Renal cortex interstitium (tissue), 11 donors: ENCODE measurements around the gene NDRG3. TPM values are rescaled to one million over a fixed set of nuclear protein-coding genes. Genes with fewer than 3 reads are reported as not detected.

Experiments used
- DNase-seq, 11 donors: peaks; one replicate each; pipeline ENCODE4 v3.0.0-alpha.2; 2013; ENCODE audit warnings: low read depth in 9 of 11, low spot score in 4 of 11; ENCODE audit errors: extremely low read depth in 1 of 11
- polyA plus RNA-seq, 3 donors: library from polyadenylated mRNA; unstranded; fragments of 120-200 nt; gene quantifications; one replicate each; pipeline ENCODE4 v1.2.1, GENCODE V29; 2013; ENCODE audit not compliant: insufficient read length in 3 of 3

The NDRG3 gene
- polyA plus RNA-seq, 3 donors: 30.9 to 34.9 (median 31.5) TPM

DNA sequence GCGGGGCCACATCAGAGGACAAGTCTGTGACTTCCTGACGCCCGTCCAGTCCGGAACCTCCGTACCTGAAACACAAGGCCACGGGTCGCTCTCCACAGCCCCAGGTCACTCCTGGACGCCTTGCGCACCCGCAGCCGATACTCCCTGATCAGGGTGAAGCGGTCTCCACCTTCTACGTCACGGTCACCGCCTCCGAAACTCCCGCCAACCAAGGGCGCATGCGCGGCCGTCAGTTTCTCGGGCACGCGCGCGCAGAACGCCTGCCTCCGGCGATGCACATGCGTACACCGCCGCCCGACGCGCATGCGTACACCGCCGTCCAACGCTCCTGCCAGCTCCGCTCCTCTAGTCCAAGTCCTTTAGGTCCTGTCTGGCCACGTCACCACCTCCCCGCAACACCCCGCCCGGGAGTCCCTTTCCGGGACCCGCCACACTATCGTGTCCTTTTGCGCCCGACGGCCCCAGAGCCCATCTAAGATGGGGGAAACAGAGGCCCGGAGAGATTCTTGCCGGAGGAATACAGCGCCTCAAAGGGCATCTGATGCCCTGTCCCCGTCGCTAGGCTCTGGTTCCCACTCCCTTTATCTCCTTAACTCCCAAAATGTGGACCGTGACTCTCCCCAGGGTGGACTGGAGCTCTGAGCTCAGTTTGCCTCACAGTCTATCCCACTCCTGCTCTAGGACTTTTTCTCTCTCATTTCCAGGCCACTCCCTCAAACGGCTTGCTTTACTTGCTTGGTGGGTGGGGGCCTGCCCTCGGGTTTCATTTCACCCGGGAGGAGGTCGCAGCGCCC, 27.9 kb upstream of the NDRG3 start, which contains the start of gene DSN1:
Gene DSN1 (minus strand): TSS at position 167 of the 794 bp plus-strand sequence. CDS start 2,305 bp downstream, outside the sequence.
- peak; percentile 89 to 98 (median 95) for DNase-seq

DNA sequence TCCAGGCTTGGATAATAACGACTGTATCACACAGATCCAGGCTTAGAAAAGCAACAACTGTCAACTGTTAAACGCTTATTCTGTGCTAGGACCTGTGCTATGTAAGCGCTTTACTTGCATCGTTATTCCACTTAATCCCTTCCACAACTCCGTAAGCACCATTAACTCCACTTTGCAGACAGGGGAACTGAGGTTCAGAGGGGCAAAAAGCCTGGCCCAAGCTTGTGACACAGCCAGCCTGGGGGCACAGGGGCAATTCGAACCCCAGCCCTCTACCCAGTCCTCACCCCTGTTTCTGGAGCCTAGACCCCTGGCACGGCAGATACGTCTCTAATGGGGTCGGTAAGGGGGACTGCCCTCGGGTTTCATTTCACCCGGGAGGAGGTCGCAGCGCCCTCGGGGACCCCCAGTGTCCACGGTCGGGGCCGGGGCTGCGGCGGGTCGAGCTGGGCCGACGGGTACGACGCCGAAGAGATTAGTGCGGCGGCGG, 27.3 kb upstream of the NDRG3 start:
- DNase-seq: peak in 1 of 11 donors; percentile 2

DNA sequence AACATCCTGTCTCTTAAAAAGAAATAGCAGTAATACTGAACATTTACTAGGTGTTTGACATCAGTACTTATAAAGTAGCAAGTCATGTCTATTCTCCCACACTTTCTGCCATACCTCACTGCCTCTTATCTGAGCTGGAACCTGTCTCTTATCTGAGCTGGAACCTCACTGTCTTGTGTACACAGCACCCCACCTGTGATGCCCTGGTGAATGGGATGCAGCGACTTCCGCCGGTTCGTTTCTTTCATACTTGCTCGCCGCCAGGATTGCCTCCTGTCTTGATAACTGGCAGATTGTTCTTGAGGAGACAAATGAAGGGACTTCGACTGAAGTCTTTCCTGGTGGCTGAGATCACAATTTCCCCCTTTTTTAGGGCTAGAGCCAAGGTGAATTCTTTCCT, 24.8 kb upstream of the NDRG3 start:
- DNase-seq: no peak

DNA sequence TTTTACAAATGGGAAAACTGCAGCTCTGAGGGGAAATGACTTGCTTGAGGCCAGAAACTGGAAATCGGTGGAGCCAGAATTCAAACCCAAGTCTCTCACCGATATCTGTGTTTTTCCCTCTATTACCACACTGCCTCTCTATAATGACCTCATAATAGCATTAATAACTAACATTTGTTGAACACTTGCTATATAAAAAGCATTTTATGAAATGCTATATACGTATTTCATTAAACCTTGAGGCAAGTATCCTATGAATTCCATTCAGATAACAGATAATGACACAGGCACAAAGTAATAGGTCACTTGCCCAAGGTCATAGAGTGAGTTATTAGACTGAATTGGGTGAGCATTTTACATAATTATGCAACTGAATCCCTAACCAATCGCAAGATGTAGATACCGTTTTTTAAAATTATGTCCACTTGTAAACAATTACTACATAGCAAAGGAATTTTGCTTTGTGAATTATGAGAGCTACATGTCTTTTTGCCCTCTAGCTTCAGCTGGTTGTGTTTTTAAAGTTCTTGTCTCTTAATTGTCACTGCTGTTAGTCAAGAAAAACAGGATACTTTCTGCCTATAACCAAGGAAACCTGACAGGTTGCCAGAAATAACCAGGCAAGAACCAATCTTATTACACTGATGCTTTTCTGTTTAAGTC, 23.0 kb upstream of the NDRG3 start:
- DNase-seq: no peak

DNA sequence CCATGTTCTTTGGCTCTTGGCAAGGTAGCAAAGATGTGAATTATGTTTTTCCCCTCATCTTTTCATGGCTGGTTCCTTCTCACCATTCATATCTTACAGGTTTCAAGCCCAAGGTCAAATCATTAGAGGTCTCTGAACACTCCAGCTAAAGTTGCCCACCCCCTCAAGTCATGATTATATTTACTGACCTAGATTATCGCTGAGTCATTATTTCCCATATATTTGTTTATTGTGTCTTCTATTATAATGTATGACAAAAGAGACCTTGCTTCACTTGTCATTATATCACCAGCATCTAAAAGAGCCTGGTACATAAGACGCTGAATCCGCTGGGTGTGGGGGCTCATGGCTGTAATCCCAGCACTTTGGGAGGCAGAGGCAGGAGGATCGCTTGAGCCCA, 15.2 kb upstream of the NDRG3 start:
- no peak for DNase-seq

DNA sequence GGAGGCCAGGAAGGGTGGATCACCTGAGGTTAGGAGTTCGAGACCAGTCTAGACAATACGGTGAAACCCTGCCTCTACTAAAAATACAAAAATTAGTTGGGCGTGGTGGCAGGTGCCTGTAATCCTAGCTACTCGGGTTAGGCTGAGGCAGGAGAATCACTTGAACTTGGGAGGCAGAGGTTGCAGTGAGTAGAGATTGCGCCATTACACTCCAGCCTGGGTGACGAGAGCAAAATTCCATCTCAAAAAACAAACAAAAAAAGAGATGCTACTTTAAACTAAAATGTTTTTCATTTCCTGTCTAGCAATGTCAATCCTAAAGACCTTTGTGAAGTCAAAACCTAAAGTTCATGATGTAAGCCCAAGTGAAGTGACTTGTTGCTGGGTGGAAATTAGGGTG, 14.8 kb upstream of the NDRG3 start:
- no peak for DNase-seq

GRCh38 chr20:36758276-36758675, 12.4 kb upstream of the NDRG3 start:
- DNase-seq: no peak

DNA sequence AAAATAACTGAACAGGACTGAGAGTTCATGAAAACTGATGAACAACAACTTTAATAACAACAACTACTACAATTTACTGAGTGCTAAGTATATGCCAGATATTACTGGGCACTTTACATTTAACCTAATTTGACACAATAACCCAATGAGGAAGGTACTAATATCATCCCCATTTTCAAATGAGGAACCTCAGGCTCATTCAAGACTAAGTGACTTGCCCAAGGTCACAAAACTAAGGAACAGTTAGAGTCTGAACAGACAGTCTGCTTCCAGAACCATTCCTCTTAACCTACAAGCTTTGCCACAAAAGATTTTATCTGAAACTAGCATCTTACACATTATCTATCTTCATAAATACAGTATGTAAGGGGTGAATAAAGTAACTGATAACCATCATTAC, 10.6 kb upstream of the NDRG3 start:
- no peak for DNase-seq

GRCh38 chr20:36754656-36755222, 8.8 kb upstream of the NDRG3 start:
- peak in 10 of 11 donors; percentile 34 to 74 (median 58) for DNase-seq

- no peak for DNase-seq
Measured at GRCh38 chr20:36752582-36752981, 6.7 kb upstream of the NDRG3 start.

DNA sequence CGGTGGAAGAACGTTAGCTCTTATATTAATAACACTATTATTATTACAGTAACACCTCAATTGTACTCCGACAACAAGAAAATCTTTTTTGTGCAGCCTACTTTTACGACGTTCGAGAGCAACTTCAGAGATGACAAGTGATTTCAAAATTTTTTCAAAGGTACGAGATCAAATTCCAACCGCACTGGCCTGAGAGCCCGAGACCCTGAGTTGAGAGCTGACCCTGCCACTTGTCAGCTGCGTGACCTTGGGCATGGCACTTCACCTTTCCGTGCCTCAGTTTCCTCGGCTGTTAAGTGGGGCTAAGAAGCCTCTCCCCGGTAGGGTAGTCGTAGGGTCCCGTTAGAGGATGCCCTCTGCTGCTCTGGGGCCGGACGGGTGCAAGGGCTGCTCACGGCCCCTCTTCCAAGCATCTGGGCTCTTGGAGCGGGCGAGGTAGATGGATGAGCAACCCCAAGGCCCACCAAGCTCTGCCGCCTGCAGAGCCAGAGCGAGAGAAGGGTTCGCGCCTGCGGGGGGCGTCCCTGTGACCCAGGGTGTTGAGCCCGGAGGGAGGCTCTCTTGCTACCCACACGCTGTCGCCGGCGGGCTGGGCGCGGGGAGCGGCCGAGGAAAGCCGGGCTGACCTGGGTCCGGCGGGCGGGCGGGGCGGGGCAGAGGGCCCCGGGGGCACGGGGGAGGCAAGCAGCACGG, 510 bp downstream of the NDRG3 start:
- peak in 2 of 11 donors; percentile 13 for DNase-seq

DNA sequence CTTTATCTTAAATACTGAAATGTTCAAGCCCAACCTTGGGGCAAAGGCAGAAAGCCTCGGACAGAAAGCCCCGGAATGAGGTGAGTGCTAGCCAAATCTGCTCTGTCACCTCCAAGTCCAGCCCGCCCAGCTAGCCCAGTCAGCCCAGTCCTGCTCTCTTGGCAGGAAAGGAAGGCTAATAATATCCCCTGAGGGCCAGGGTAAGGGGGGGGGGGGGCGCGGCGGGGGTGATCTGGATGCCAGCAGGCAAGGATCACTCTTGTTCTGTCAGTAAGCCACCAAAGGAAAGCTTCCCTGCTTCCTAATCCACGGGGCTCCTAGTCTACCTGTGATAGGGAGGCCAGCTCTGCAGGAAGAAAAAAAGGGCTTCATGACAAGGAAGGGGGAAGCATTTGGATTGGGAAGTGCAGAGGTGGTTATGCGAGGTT, 1.1 kb downstream of the NDRG3 start:
- no peak for DNase-seq

- no peak for DNase-seq
Measured at GRCh38 chr20:36744243-36744642, 1.6 kb downstream of the NDRG3 start.

DNA sequence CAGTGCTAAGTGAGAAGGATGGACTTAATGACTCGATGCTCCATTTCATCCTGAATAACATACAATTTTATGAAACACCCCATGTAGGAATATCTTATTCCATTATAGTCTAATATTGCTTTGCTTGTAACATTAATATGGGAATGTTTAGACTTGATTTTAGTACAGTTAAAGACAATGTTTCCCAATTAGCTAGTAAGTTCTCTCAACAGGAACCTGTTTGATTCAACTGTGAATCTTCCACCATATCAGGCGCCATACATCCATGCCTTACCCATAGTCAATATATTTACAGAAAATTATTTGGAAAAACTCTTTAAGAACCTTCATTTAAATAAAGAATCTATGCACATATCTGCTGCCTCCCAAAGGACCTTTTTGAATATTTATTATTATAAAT, 3.3 kb downstream of the NDRG3 start:
- no peak for DNase-seq

- DNase-seq: no peak
Measured at GRCh38 chr20:36741072-36741471, 4.8 kb downstream of the NDRG3 start.

GRCh38 chr20:36737183-36737499, 8.7 kb downstream of the NDRG3 start:
- no peak for DNase-seq

- DNase-seq: no peak
Measured at GRCh38 chr20:36736451-36737182, 9.3 kb downstream of the NDRG3 start.

- DNase-seq: no peak
Measured at GRCh38 chr20:36732456-36732855, 13.4 kb downstream of the NDRG3 start.

DNA sequence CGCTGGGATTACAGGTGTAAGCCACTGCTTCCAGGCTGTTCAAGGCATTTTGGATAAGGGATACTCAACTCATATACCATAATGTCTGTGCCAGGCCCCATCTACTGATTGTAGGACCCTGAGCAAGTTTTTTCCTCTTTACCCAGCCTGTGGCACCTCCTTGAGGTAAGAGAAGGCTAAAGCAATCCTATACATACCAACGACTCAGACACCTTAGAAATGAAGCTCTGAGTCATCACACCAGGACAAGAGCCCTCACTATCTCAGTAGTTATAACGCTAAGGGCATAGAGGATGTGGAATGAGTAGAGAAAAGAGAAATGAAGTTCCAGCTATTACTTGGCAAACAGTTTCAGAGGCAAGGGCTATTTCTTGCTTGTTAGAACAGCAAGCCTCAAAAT, 16.9 kb downstream of the NDRG3 start:
- no peak for DNase-seq
